Vagina (tissue), 2 donors: Measurements from ENCODE around the gene EVPLL.

Experiments
- CTCF ChIP-seq, 3 experiments: fragments of 450-650 bp in 2 of 3; fragments of 200-600 bp in 1 of 3; sonication (generic) in 1 of 3; IDR thresholded peaks; one replicate each; pipeline ENCODE4 v1.5.1; 2017 to 2019; ENCODE audit warnings: antibody characterized with exemption in 3 of 3, mild to moderate bottlenecking in 2 of 3, moderate library complexity in 2 of 3
- POLR2AphosphoS5 ChIP-seq, 2 donors: sonication (generic); formaldehyde crosslinking; IDR thresholded peaks; one replicate each; pipeline ENCODE4 v1.9.0; 2017; ENCODE audit warnings: antibody characterized with exemption in 2 of 2, mild to moderate bottlenecking in 2 of 2, low read depth in 1 of 2; ENCODE audit not compliant: insufficient read depth in 1 of 2

GRCh38 chr17:18364166-18364565 is 13.4 kb upstream of the EVPLL start:
- TF ChIP-seq CTCF (IDR thresholded peaks at IDR 0.05) (no peak), POLR2AphosphoS5 (IDR thresholded peaks at IDR 0.05; ENCODE audit: insufficient read depth in 1 of 2, low read depth in 1 of 2) (no peak)
